PC-9 (cell line): ENCODE results near the gene PRLR. TPM values are rescaled to one million over a fixed set of nuclear protein-coding genes. Genes with fewer than 3 reads are reported as not detected.

Experiments
- BruUV-seq: library from RNA; stranded (reverse); fragments of 400-500 nt; replicated peaks from 2 replicates; lab custom pipeline; 2021; lab: Mats Ljungman, UMichigan
- CTCF ChIA-PET: fragments of 300-600 bp; sonication (Branson Sonifier 250); formaldehyde crosslinking; loops from one replicate; lab custom pipeline; 2022; ENCODE audit warnings: antibody characterized with exemption; lab: Charles Lee
- POLR2A ChIA-PET: fragments of 300-600 bp; sonication (Branson Sonifier 250); formaldehyde crosslinking; loops from one replicate; lab custom pipeline; 2022; ENCODE audit warnings: antibody characterized with exemption; ENCODE audit not compliant: unreplicated experiment; lab: Charles Lee
- DNase-seq, 2 experiments: peaks; one replicate each; pipeline versions ENCODE4 v3.0.0 to v3.0.0-alpha.2; 2015 to 2022; ENCODE audit warnings: mixed read lengths in 1 of 2
- H2AFZ ChIP-seq: fragments of 200-600 bp; sonication (generic); 2 replicates; pipeline ENCODE4 v1.8.1; 2017; ENCODE audit warnings: antibody characterized with exemption
- H3F3A ChIP-seq: fragments of 200-600 bp; sonication (generic); 2 replicates; pipeline ENCODE4 v1.8.1; 2017; ENCODE audit warnings: antibody characterized with exemption, mild to moderate bottlenecking, low read depth; ENCODE audit not compliant: insufficient read depth
- H3K27ac ChIP-seq: fragments of 200-600 bp; sonication (generic); 2 replicates; pipeline ENCODE4 v1.6.1; 2016; ENCODE audit warnings: mixed run types
- H3K27me3 ChIP-seq: fragments of 200-600 bp; sonication (generic); 2 replicates; pipeline ENCODE4 v1.6.1; 2016; ENCODE audit warnings: low read depth, mixed run types; ENCODE audit not compliant: insufficient read depth
- H3K36me3 ChIP-seq: fragments of 200-600 bp; sonication (generic); 2 replicates; pipeline ENCODE4 v1.6.1; 2016; ENCODE audit warnings: low read depth, mixed run types
- H3K4me1 ChIP-seq: fragments of 200-600 bp; sonication (generic); replicated peaks from 2 replicates; pipeline ENCODE4 v1.6.1; 2016; ENCODE audit warnings: mixed run types; ENCODE audit not compliant: insufficient read depth
- H3K4me2 ChIP-seq: fragments of 200-600 bp; sonication (generic); 2 replicates; pipeline ENCODE4 v1.6.1; 2017; ENCODE audit warnings: mixed run types
- H3K4me3 ChIP-seq: fragments of 200-600 bp; sonication (generic); 2 replicates; pipeline ENCODE4 v1.6.1; 2016; ENCODE audit warnings: mixed run types
- H3K79me2 ChIP-seq: fragments of 200-600 bp; sonication (generic); 2 replicates; pipeline ENCODE4 v1.6.1; 2017; ENCODE audit warnings: low read depth, mixed run types
- H3K9me2 ChIP-seq: fragments of 200-600 bp; sonication (generic); 2 replicates; pipeline ENCODE4 v1.8.1; 2017; ENCODE audit warnings: mild to moderate bottlenecking; ENCODE audit not compliant: insufficient read depth
- H3K9me3 ChIP-seq: fragments of 200-600 bp; sonication (generic); 2 replicates; pipeline ENCODE4 v1.8.1; 2016; ENCODE audit warnings: low read depth; ENCODE audit not compliant: insufficient read depth
- H4K20me1 ChIP-seq: fragments of 200-600 bp; sonication (generic); 2 replicates; pipeline ENCODE4 v1.8.1; 2017; ENCODE audit not compliant: insufficient read depth
- CTCF ChIP-seq: fragments of 200-600 bp; sonication (generic); conservative IDR thresholded peaks from 2 replicates; pipeline ENCODE4 v1.6.1; 2017; ENCODE audit warnings: mixed run types, antibody characterized with exemption, mild to moderate bottlenecking, moderate library complexity
- EZH2 ChIP-seq: fragments of 200-600 bp; sonication (generic); IDR thresholded peaks from 2 replicates; pipeline ENCODE4 v1.8.0; 2017; ENCODE audit warnings: antibody characterized with exemption, low read depth
- intact Hi-C: fragments of 100-400 bp; cut with micrococcal nuclease; formaldehyde crosslinking; loops from one replicate; pipeline ENCODE4 v1.10.0; 2022; ENCODE audit not compliant: unreplicated experiment
- total RNA-seq: library from RNA; stranded (reverse); gene quantifications from 2 replicates; pipeline ENCODE4 v1.2.3, GENCODE V29; 2021

PRLR gene
- total RNA-seq, 1 experiment from 2014 or later, result not detected

GRCh38 chr5:35153375-35153932, 76.8 kb downstream of the PRLR start:
- Histone ChIP-seq H3K79me2 (no peaks in the 10 kb centered on the region), H4K20me1 (no peaks in the 10 kb centered on the region), H3K9me2 (0 out of 2 replicates have a peak, but pooled peaks cover 4% of the 10 kb centered on the region), H3K36me3 (no peaks in the 10 kb centered on the region), H3K4me3 (no peak overlapping the region), H3K9me3 (no peaks in the 10 kb centered on the region), H3K4me2 (no peak overlapping the region), H3K4me1 (no peaks in the 10 kb centered on the region), H3K27ac (no peak overlapping the region), H3K27me3 (peaks cover 25% of the 10 kb centered on the region; the same call in 1 of the 2 replicates), H2AFZ (no peak overlapping the region), H3F3A (no peaks in the 10 kb centered on the region)
- ChIA-PET CTCF (no interaction called here), POLR2A (no interaction called here)
- intact Hi-C loops, result no loop called here
- DNase-seq, result no peak
- no TSS peak for BruUV-seq
- TF ChIP-seq CTCF, result no peak
- no peak for TF ChIP-seq EZH2

- Histone ChIP-seq H3K36me3 (no peaks in the 10 kb centered on the region), H3K4me2 (no peak overlapping the region), H2AFZ (no peak overlapping the region), H3F3A (no peaks in the 10 kb centered on the region), H3K4me3 (no peak overlapping the region), H3K9me3 (no peaks in the 10 kb centered on the region), H3K4me1 (no peaks in the 10 kb centered on the region), H3K9me2 (0 out of 2 replicates have a peak, but pooled peaks cover 4% of the 10 kb centered on the region), H3K27me3 (peaks cover 23% of the 10 kb centered on the region; the same call in 1 of the 2 replicates), H4K20me1 (no peaks in the 10 kb centered on the region), H3K79me2 (no peaks in the 10 kb centered on the region), H3K27ac (no peak overlapping the region)
- DNase-seq, result no peak
- BruUV-seq, result no TSS peak
- ChIA-PET POLR2A (no interaction called here), CTCF (no interaction called here)
- intact Hi-C loops, result no loop called here
- TF ChIP-seq CTCF, result no peak
- TF ChIP-seq EZH2, result no peak
These were observed 77.6 kb downstream of the PRLR start for GRCh38 chr5:35152733-35153132.

- H3K4me1 ChIP-seq, result no peaks in the 10 kb centered on the region
- H3K79me2 ChIP-seq, result no peaks in the 10 kb centered on the region
- no TSS peak for BruUV-seq
- no peaks in the 10 kb centered on the region for H4K20me1 ChIP-seq
- H3K4me2 ChIP-seq, result no peak overlapping the region
- no peak overlapping the region for H2AFZ ChIP-seq
- 0 out of 2 replicates have a peak, but pooled peaks cover 4% of the 10 kb centered on the region for H3K9me2 ChIP-seq
- TF ChIP-seq EZH2, result no peak
- TF ChIP-seq CTCF, result no peak
- CTCF ChIA-PET, result no interaction called here
- no peaks in the 10 kb centered on the region for H3K9me3 ChIP-seq
- H3K27me3 ChIP-seq, result peaks cover 17% of the 10 kb centered on the region; the same call in 1 of the 2 replicates
- DNase-seq, result no peak
- H3K4me3 ChIP-seq, result no peak overlapping the region
- intact Hi-C loops, result no loop called here
- no peaks in the 10 kb centered on the region for H3K36me3 ChIP-seq
- POLR2A ChIA-PET, result no interaction called here
- no peaks in the 10 kb centered on the region for H3F3A ChIP-seq
- H3K27ac ChIP-seq, result no peak overlapping the region
These were observed 79.0 kb downstream of the PRLR start for GRCh38 chr5:35151146-35151920.
